HEK293 (cell line): Measurements from ENCODE around the gene TFAP2C.

Experiments
- CTCF ChIA-PET: fragments of 350-600 bp; formaldehyde crosslinking; extraction: SDS; loops from one replicate; lab custom pipeline; 2021; ENCODE audit warnings: antibody characterized with exemption; lab: Yijun Ruan, JAX
- POLR2A ChIA-PET: fragments of 300-600 bp; formaldehyde crosslinking; extraction: SDS; loops from one replicate; lab custom pipeline; 2020; ENCODE audit warnings: antibody characterized with exemption, inconsistent platforms; lab: Yijun Ruan, JAX
- H3K27ac ChIP-seq: fragments of 200-500 bp; sonication (Bioruptor generic); 2 replicates; pipeline ENCODE4 v1.5.1; 2014; ENCODE audit warnings: low read depth, low read length, control low read depth, inconsistent platforms; ENCODE audit errors: extremely low read depth
- H3K36me3 ChIP-seq, 2 experiments: fragments of 200-500 bp in 1 of 2; sonication (Bioruptor generic) in 1 of 2; 1 replicate in 1 of 2; 2 replicates in 1 of 2; pipeline ENCODE4 v1.5.1; 2014 to 2017; ENCODE audit warnings: inconsistent platforms in 2 of 2, low read length in 2 of 2; ENCODE audit not compliant: control insufficient read depth in 2 of 2, insufficient read depth in 1 of 2
- H3K4me1 ChIP-seq: fragments of 200-500 bp; sonication (Bioruptor generic); 2 replicates; pipeline ENCODE4 v1.5.1; 2014; ENCODE audit warnings: mild to moderate bottlenecking, low read length, inconsistent platforms; ENCODE audit not compliant: control insufficient read depth, insufficient read depth
- H3K4me3 ChIP-seq: 2 replicates; pipeline ENCODE4 v1.5.1; 2011; ENCODE audit warnings: low read depth, mild to moderate bottlenecking, control low read depth, low read length, moderate library complexity
- H3K9me3 ChIP-seq: fragments of 200-500 bp; sonication (Bioruptor generic); 2 replicates; pipeline ENCODE4 v1.5.1; 2014; ENCODE audit warnings: low read depth, low read length, inconsistent platforms; ENCODE audit not compliant: control insufficient read depth, insufficient read depth
- GLI2 ChIP-seq: fragments of 450-650 bp; formaldehyde crosslinking; IDR thresholded peaks from 2 replicates; pipeline ENCODE4; 2017; ENCODE audit warnings: missing biosample characterization, missing genetic modification characterization, low read depth, borderline replicate concordance
- OVOL3 ChIP-seq: fragments of 450-650 bp; formaldehyde crosslinking; IDR thresholded peaks from 2 replicates; pipeline ENCODE4 v1.5.1; 2016; ENCODE audit warnings: missing biosample characterization, missing genetic modification characterization
- WT1 ChIP-seq: fragments of 450-650 bp; formaldehyde crosslinking; IDR thresholded peaks from 2 replicates; pipeline ENCODE4 v1.5.1; 2016; ENCODE audit warnings: missing biosample characterization, missing genetic modification characterization
- ZBTB48 ChIP-seq: fragments of 450-650 bp; formaldehyde crosslinking; IDR thresholded peaks from 2 replicates; pipeline ENCODE4 v1.5.1; 2016; ENCODE audit warnings: missing biosample characterization, missing genetic modification characterization
- ZBTB7A ChIP-seq: fragments of 450-650 bp; formaldehyde crosslinking; IDR thresholded peaks from 2 replicates; pipeline ENCODE4 v1.5.1; 2016; ENCODE audit warnings: low read depth, missing biosample characterization, missing genetic modification characterization
- ZFP3 ChIP-seq: fragments of 450-650 bp; formaldehyde crosslinking; IDR thresholded peaks from 2 replicates; pipeline ENCODE4 v1.5.1; 2016; ENCODE audit warnings: low read depth, missing biosample characterization, missing genetic modification characterization
- ZIC2 ChIP-seq: fragments of 450-650 bp; formaldehyde crosslinking; IDR thresholded peaks from 2 replicates; pipeline ENCODE4 v1.5.1; 2016; ENCODE audit warnings: missing biosample characterization, missing genetic modification characterization
- ZNF239 ChIP-seq: fragments of 450-650 bp; formaldehyde crosslinking; IDR thresholded peaks from 2 replicates; pipeline ENCODE4 v1.5.1; 2016; ENCODE audit warnings: missing biosample characterization, missing genetic modification characterization
- ZNF248 ChIP-seq: fragments of 450-650 bp; formaldehyde crosslinking; IDR thresholded peaks from 2 replicates; pipeline ENCODE4 v1.5.1; 2017; ENCODE audit warnings: missing biosample characterization, missing genetic modification characterization
- ZNF311 ChIP-seq: fragments of 450-650 bp; formaldehyde crosslinking; IDR thresholded peaks from 2 replicates; pipeline ENCODE4 v1.5.1; 2017; ENCODE audit warnings: missing biosample characterization, missing genetic modification characterization, borderline replicate concordance
- ZNF341 ChIP-seq: fragments of 450-650 bp; formaldehyde crosslinking; IDR thresholded peaks from 2 replicates; pipeline ENCODE4; 2016; ENCODE audit warnings: low read depth, missing biosample characterization, missing genetic modification characterization
- ZNF37A ChIP-seq: fragments of 450-650 bp; IDR thresholded peaks from 2 replicates; pipeline ENCODE4 v1.5.1; 2018; ENCODE audit warnings: missing biosample characterization, missing genetic modification characterization
- ZNF433 ChIP-seq: fragments of 450-650 bp; formaldehyde crosslinking; IDR thresholded peaks from 2 replicates; pipeline ENCODE4 v1.5.1; 2016; ENCODE audit warnings: missing biosample characterization, missing genetic modification characterization, low read depth
- ZNF48 ChIP-seq: fragments of 450-650 bp; formaldehyde crosslinking; IDR thresholded peaks from 2 replicates; pipeline ENCODE4 v1.5.1; 2016; ENCODE audit warnings: missing biosample characterization, missing genetic modification characterization
- ZNF501 ChIP-seq: fragments of 450-650 bp; formaldehyde crosslinking; IDR thresholded peaks from 2 replicates; pipeline ENCODE4 v1.5.1; 2016; ENCODE audit warnings: missing biosample characterization, missing genetic modification characterization
- ZNF510 ChIP-seq: fragments of 450-650 bp; formaldehyde crosslinking; IDR thresholded peaks from 2 replicates; pipeline ENCODE4 v1.5.1; 2018; ENCODE audit warnings: mild to moderate bottlenecking, missing genetic modification characterization, missing biosample characterization; ENCODE audit not compliant: insufficient replicate concordance
- ZNF585B ChIP-seq: fragments of 450-650 bp; formaldehyde crosslinking; IDR thresholded peaks from 2 replicates; pipeline ENCODE4 v1.5.1; 2016; ENCODE audit warnings: missing biosample characterization, missing genetic modification characterization
- ZNF621 ChIP-seq: fragments of 450-650 bp; formaldehyde crosslinking; IDR thresholded peaks from 2 replicates; pipeline ENCODE4 v1.5.1; 2017; ENCODE audit warnings: missing biosample characterization, missing genetic modification characterization
- ZNF624 ChIP-seq: fragments of 450-650 bp; formaldehyde crosslinking; IDR thresholded peaks from 2 replicates; pipeline ENCODE4 v1.5.1; 2017; ENCODE audit warnings: missing biosample characterization, missing genetic modification characterization
- ZNF660 ChIP-seq: fragments of 450-650 bp; IDR thresholded peaks from 2 replicates; pipeline ENCODE4 v1.5.1; 2018; ENCODE audit warnings: missing biosample characterization, mild to moderate bottlenecking, missing genetic modification characterization
- ZNF664 ChIP-seq: fragments of 450-650 bp; formaldehyde crosslinking; IDR thresholded peaks from 2 replicates; pipeline ENCODE4 v1.5.1; 2016; ENCODE audit warnings: missing biosample characterization, missing genetic modification characterization
- ZNF670 ChIP-seq: fragments of 450-650 bp; formaldehyde crosslinking; IDR thresholded peaks from 2 replicates; pipeline ENCODE4 v1.5.1; 2016; ENCODE audit warnings: missing biosample characterization, missing genetic modification characterization, low read depth
- ZNF701 ChIP-seq: fragments of 450-650 bp; formaldehyde crosslinking; IDR thresholded peaks from 2 replicates; pipeline ENCODE4 v1.5.1; 2016; ENCODE audit warnings: missing biosample characterization, missing genetic modification characterization
- ZNF777 ChIP-seq: fragments of 450-650 bp; formaldehyde crosslinking; IDR thresholded peaks from 2 replicates; pipeline ENCODE4 v1.5.1; 2017; ENCODE audit warnings: missing biosample characterization, missing genetic modification characterization, borderline replicate concordance
- ZNF837 ChIP-seq: fragments of 450-650 bp; formaldehyde crosslinking; IDR thresholded peaks from 2 replicates; pipeline ENCODE4 v1.5.1; 2016; ENCODE audit warnings: missing biosample characterization, missing genetic modification characterization
- ZSCAN23 ChIP-seq: fragments of 450-650 bp; formaldehyde crosslinking; IDR thresholded peaks from 2 replicates; pipeline ENCODE4 v1.5.1; 2016; ENCODE audit warnings: missing biosample characterization, missing genetic modification characterization
- TF ChIP-seq, protein P1 (sequence below): fragments of 450-650 bp; formaldehyde crosslinking; IDR thresholded peaks from 2 replicates; pipeline ENCODE4 v1.5.1; 2016; ENCODE audit warnings: missing biosample characterization, missing genetic modification characterization
- TF ChIP-seq, protein P2 (sequence below): fragments of 450-650 bp; formaldehyde crosslinking; IDR thresholded peaks from 2 replicates; pipeline ENCODE4 v1.5.1; 2016; ENCODE audit warnings: missing biosample characterization, missing genetic modification characterization
- TF ChIP-seq, protein P3 (sequence below): fragments of 450-650 bp; formaldehyde crosslinking; IDR thresholded peaks from 2 replicates; pipeline ENCODE4 v1.5.1; 2016; ENCODE audit warnings: missing biosample characterization, missing genetic modification characterization
- TF ChIP-seq, protein P4 (sequence below): fragments of 450-650 bp; formaldehyde crosslinking; IDR thresholded peaks from 2 replicates; pipeline ENCODE4 v1.5.1; 2016; ENCODE audit warnings: missing biosample characterization, missing genetic modification characterization
- TF ChIP-seq, protein P5 (sequence below): fragments of 450-650 bp; formaldehyde crosslinking; IDR thresholded peaks from 2 replicates; pipeline ENCODE4 v1.5.1; 2016; ENCODE audit warnings: missing biosample characterization, missing genetic modification characterization
- TF ChIP-seq, protein P6 (sequence below): fragments of 450-650 bp; formaldehyde crosslinking; IDR thresholded peaks from 2 replicates; pipeline ENCODE4 v1.5.1; 2016; ENCODE audit warnings: missing biosample characterization, missing genetic modification characterization

Gene TFAP2C

DNA sequence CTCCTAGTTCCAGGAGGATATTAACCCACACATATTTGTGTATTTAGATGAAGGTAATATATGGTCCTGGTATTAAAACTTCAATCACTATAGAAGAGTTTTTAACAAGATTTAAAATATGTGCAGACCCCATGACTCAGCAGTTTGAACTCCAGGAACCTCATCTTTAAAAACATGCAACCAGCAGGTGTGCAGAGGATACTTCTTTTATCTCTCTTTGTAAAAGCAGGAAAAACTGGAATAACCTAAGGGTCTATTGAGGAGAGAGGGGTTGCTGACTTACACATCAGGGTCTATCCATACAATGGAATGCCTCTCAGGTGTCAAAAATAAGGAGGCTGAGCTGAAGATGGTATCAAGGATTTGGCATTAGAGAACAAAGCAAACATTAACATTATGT lies 36.9 kb upstream of the TFAP2C start:
- ChIA-PET POLR2A (no interaction called here), CTCF (no interaction called here)
- no peaks in the 10 kb centered on the region for H3K36me3 ChIP-seq

DNA sequence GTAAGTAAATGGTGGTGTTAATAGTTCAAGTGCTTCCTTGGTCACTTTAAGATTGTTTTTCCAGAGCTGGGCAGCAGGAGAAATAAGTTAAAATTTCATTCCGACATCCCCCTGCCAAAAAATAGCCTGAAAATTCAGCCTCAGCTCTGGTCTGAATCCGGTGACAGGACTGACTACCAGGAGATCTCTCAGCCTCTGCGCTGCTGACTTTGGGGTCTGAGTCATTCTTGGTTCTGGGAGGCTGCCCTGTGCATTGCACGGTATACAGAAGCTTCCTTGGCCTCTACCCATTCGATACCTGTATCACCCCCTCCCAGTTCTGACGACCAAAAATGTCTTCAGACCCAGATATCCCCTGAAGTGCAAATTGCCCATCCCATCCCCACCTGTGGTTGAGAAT lies 36.3 kb upstream of the TFAP2C start:
- ChIA-PET POLR2A (no interaction called here), CTCF (no interaction called here)
- no peak overlapping the region for H3K27ac ChIP-seq
- H3K36me3 ChIP-seq = no peaks in the 10 kb centered on the region
- H3K4me1 ChIP-seq = no peaks in the 10 kb centered on the region
- no peak overlapping the region for H3K4me3 ChIP-seq
- no peaks in the 10 kb centered on the region for H3K9me3 ChIP-seq
- TF ChIP-seq, protein P1, sequence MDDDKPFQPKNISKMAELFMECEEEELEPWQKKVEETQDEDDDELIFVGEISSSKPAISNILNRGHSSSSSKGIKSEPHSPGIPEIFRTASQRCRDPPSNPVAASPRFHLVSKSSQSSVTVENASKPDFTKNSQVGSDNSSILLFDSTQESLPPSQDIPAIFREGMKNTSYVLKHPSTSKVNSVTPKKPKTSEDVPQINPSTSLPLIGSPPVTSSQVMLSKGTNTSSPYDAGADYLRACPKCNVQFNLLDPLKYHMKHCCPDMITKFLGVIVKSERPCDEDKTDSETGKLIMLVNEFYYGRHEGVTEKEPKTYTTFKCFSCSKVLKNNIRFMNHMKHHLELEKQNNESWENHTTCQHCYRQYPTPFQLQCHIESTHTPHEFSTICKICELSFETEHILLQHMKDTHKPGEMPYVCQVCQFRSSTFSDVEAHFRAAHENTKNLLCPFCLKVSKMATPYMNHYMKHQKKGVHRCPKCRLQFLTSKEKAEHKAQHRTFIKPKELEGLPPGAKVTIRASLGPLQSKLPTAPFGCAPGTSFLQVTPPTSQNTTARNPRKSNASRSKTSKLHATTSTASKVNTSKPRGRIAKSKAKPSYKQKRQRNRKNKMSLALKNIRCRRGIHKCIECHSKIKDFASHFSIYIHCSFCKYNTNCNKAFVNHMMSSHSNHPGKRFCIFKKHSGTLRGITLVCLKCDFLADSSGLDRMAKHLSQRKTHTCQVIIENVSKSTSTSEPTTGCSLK = no peak
- TF ChIP-seq ZNF585B (tag by site-specific recombination) (no peak), ZNF48 (no peak), ZNF624 (tag by site-specific recombination) (no peak), ZNF341 (tag by site-specific recombination) (no peak), ZIC2 (tag by site-specific recombination) (no peak), ZNF510 (no peak), ZSCAN23 (tag by site-specific recombination) (no peak), ZNF837 (no peak), ZNF664 (tag by site-specific recombination) (no peak), ZNF701 (tag by site-specific recombination) (no peak), ZBTB48 (no peak), ZNF777 (tag by site-specific recombination) (no peak), ZNF37A (tag by site-specific recombination) (no peak), ZNF501 (tag by site-specific recombination) (no peak), ZNF621 (no peak)
- TF ChIP-seq, protein P2, sequence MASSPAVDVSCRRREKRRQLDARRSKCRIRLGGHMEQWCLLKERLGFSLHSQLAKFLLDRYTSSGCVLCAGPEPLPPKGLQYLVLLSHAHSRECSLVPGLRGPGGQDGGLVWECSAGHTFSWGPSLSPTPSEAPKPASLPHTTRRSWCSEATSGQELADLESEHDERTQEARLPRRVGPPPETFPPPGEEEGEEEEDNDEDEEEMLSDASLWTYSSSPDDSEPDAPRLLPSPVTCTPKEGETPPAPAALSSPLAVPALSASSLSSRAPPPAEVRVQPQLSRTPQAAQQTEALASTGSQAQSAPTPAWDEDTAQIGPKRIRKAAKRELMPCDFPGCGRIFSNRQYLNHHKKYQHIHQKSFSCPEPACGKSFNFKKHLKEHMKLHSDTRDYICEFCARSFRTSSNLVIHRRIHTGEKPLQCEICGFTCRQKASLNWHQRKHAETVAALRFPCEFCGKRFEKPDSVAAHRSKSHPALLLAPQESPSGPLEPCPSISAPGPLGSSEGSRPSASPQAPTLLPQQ = no peak
- TF ChIP-seq, protein P3, sequence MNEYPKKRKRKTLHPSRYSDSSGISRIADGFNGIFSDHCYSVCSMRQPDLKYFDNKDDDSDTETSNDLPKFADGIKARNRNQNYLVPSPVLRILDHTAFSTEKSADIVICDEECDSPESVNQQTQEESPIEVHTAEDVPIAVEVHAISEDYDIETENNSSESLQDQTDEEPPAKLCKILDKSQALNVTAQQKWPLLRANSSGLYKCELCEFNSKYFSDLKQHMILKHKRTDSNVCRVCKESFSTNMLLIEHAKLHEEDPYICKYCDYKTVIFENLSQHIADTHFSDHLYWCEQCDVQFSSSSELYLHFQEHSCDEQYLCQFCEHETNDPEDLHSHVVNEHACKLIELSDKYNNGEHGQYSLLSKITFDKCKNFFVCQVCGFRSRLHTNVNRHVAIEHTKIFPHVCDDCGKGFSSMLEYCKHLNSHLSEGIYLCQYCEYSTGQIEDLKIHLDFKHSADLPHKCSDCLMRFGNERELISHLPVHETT (tag by site-specific recombination) = no peak
- TF ChIP-seq, protein P4, sequence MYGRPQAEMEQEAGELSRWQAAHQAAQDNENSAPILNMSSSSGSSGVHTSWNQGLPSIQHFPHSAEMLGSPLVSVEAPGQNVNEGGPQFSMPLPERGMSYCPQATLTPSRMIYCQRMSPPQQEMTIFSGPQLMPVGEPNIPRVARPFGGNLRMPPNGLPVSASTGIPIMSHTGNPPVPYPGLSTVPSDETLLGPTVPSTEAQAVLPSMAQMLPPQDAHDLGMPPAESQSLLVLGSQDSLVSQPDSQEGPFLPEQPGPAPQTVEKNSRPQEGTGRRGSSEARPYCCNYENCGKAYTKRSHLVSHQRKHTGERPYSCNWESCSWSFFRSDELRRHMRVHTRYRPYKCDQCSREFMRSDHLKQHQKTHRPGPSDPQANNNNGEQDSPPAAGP (tag by site-specific recombination) = no peak

More for the DNA sequence above, 36.9 kb upstream of the TFAP2C start:
- TF ChIP-seq, protein P5, sequence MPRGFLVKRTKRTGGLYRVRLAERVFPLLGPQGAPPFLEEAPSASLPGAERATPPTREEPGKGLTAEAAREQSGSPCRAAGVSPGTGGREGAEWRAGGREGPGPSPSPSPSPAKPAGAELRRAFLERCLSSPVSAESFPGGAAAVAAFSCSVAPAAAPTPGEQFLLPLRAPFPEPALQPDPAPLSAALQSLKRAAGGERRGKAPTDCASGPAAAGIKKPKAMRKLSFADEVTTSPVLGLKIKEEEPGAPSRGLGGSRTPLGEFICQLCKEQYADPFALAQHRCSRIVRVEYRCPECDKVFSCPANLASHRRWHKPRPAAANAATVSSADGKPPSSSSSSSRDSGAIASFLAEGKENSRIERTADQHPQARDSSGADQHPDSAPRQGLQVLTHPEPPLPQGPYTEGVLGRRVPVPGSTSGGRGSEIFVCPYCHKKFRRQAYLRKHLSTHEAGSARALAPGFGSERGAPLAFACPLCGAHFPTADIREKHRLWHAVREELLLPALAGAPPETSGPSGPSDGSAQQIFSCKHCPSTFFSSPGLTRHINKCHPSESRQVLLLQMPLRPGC = no peak
- TF ChIP-seq, protein P2 = no peak
- TF ChIP-seq ZNF660 (tag by site-specific recombination) (no peak), ZFP3 (tag by site-specific recombination) (no peak), ZNF311 (no peak), ZNF248 (no peak), GLI2 (no peak), OVOL3 (tag by site-specific recombination) (no peak), ZBTB7A (tag by site-specific recombination) (no peak), ZNF433 (tag by site-specific recombination) (no peak), ZNF239 (tag by site-specific recombination) (no peak), ZNF501 (tag by site-specific recombination) (no peak), ZNF341 (tag by site-specific recombination) (no peak), ZNF670 (tag by site-specific recombination) (no peak), WT1 (tag by site-specific recombination) (no peak)
- TF ChIP-seq, protein P6, sequence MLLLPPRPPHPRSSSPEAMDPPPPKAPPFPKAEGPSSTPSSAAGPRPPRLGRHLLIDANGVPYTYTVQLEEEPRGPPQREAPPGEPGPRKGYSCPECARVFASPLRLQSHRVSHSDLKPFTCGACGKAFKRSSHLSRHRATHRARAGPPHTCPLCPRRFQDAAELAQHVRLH (tag by site-specific recombination) = no peak
- TF ChIP-seq, all 188 proteins: peak for 0
- H3K27ac ChIP-seq = no peak overlapping the region
- H3K4me1 ChIP-seq = no peaks in the 10 kb centered on the region
- no peaks in the 10 kb centered on the region for H3K9me3 ChIP-seq
- no peak overlapping the region for H3K4me3 ChIP-seq
